Cardiac fibroblast (primary cell): ENCODE measurements around the gene UPP1.

Experiments
- DNase-seq, 2 donors: peaks; one replicate each; pipeline versions ENCODE4 v3.0.0 to v3.0.0-alpha.2; 2010; ENCODE audit warnings: low read depth in 2 of 2
- H3K4me3 ChIP-seq, 2 donors: replicated peaks in 1 of 2; 1 replicate in 1 of 2; 2 replicates in 1 of 2; pipeline ENCODE4 v1.5.1; 2011; ENCODE audit warnings: low read depth in 2 of 2, low read length in 2 of 2, mild to moderate bottlenecking in 2 of 2, moderate library complexity in 1 of 2
- TF ChIP-seq, protein P1 (sequence below): IDR thresholded peaks from one replicate; pipeline ENCODE4 v1.5.1; 2011; ENCODE audit warnings: low read depth, mild to moderate bottlenecking, low read length, inconsistent platforms

The UPP1 gene

DNA sequence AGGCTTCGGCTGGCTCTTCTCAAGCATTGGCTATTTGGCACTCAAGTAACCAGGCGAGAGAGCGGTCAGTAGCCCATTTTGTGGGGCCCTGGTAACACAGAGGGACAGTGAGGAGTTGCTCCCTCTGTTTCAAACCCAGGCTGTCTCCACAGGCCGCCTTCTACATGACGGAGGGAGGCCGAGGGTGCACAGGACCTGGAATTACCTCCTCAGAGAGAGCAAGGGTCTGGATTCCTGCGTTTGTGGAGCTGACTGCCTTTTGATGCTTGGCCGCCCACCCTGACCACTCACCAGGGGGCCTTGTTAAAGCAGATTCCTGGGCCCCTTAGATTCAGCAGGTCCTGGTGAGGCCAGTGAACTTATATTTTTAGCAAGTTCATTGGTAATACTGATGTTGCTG lies 12.3 kb downstream of the UPP1 start:
- no peak overlapping the region for H3K4me3 ChIP-seq
- TF ChIP-seq, protein P1, sequence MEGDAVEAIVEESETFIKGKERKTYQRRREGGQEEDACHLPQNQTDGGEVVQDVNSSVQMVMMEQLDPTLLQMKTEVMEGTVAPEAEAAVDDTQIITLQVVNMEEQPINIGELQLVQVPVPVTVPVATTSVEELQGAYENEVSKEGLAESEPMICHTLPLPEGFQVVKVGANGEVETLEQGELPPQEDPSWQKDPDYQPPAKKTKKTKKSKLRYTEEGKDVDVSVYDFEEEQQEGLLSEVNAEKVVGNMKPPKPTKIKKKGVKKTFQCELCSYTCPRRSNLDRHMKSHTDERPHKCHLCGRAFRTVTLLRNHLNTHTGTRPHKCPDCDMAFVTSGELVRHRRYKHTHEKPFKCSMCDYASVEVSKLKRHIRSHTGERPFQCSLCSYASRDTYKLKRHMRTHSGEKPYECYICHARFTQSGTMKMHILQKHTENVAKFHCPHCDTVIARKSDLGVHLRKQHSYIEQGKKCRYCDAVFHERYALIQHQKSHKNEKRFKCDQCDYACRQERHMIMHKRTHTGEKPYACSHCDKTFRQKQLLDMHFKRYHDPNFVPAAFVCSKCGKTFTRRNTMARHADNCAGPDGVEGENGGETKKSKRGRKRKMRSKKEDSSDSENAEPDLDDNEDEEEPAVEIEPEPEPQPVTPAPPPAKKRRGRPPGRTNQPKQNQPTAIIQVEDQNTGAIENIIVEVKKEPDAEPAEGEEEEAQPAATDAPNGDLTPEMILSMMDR, result no peak
- no peak for DNase-seq

DNA sequence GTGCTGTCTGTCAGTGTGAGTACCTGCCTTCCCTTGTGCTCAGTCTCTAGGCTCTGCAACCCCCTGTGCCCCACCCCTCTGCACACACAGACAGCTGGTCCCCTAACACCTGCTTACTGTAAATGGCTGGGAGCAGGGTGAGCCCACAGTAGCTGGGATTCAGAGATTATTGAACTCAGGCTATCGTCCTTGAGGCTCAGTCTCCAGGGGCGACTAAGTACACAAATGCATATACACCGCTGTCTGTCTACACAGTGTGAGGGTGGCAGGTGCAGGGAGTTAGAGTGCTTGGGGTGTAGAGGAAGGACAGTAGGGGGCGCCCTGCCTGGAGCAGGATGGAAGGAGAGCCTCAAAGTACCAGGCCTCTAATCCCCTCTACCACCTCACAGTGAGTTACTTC lies 12.9 kb downstream of the UPP1 start:
- H3K4me3 ChIP-seq, result no peak overlapping the region
- TF ChIP-seq, protein P1, result peak; percentile 34
- DNase-seq, result no peak

DNA sequence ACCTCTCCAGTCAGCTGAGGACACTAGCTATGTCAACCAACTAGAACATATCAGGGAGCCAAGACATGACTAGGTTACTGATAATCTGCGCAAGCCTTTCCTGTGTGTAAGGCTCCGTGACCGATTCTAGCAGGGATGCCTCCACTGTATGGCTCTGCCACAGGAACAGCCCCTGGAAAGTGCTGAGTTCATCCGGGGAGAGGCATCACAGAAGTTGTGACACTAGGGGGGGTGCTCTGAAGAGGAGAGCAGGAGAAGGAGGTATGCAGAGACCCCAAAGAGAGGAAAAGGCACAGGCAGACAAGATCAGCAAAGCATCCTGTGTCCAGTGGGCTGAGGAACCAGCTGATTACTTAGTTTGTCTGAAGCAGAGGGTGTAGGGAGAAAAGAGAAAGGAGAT lies 13.5 kb downstream of the UPP1 start:
- no peak for DNase-seq
- H3K4me3 ChIP-seq, result no peak overlapping the region
- TF ChIP-seq, protein P1, result no peak

DNA sequence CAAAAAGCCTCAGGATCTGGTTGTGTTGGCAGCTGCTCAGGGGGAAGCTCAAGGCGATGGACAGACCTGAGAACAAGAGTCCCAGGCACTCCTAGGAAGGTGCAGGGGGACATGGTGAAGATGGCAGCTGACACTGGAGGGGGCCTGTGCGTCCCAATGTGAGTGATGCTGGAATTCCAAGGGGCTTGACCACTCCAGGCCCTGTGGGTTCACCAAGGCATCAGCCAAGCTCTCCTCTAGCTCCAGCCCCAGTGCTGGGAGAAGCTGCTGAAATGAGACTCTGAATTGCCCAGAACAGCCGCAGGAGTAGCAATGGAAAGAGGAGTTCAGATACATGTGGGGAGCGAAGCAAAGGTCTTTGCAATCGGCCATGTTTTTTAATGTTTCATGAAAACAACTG lies 16.0 kb downstream of the UPP1 start:
- H3K4me3 ChIP-seq, result no peak overlapping the region
- TF ChIP-seq, protein P1, result no peak
- DNase-seq, result no peak

DNA sequence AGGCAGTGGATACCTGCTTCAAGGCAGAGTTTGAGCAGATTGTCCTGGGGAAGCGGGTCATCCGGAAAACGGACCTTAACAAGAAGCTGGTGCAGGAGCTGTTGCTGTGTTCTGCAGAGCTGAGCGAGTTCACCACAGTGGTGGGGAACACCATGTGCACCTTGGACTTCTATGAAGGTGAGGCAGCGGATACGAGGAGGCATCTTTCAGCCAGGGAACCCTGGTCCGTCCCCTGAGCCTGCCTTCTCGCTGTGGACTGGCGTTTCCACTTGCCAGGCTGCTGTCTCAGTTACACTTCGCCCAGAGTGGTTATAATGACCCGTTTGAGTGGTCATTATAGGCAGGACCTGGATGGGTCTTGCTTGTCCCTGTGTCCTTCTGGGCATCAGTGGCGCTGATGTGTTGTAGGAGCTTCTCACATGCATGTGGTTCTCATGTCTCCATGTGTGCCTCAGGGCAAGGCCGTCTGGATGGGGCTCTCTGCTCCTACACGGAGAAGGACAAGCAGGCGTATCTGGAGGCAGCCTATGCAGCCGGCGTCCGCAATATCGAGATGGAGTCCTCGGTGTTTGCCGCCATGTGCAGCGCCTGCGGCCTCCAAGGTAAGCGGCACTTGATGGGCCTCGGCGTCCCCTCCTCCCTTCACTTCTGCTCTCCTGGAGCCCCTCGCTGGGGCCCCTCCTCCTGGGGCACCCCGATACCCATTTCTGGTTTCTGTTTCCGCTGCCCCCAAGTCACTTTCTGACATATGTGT lies 18.0 kb downstream of the UPP1 start:
- TF ChIP-seq, protein P1, result no peak
- H3K4me3 ChIP-seq, result no peak overlapping the region
- DNase-seq, result no peak

DNA sequence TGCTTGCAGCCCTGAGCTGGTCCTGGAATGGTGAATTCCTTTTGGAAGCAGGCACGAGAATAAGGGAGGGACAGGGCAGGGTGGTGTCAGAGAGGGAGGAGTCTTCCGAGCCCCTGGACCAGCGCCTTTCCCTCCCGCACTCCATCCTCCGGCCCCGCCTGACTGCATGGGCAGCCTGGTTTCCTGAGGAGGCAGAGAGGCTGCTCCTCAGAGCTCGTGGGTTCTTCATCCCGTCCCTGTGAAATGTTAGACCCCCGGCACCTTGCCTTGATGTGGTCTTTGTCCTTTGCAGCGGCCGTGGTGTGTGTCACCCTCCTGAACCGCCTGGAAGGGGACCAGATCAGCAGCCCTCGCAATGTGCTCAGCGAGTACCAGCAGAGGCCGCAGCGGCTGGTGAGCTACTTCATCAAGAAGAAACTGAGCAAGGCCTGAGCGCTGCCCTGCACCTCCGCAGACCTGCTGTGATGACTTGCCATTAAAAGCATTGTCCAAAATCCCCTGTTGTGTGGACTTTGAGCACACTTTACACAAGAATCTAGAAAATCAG lies 18.9 kb downstream of the UPP1 start:
- H3K4me3 ChIP-seq, result no peak overlapping the region
- DNase-seq, result no peak
- TF ChIP-seq, protein P1, result no peak
